Peyer's patch (tissue), 4 donors: Measurements from ENCODE around the gene XIRP2. TPM values are rescaled to one million over a fixed set of nuclear protein-coding genes. Genes with fewer than 3 reads are reported as not detected.

Experiments used
- DNase-seq, 3 donors: peaks; one replicate each; pipeline ENCODE4 v3.0.0-alpha.2; 2017 to 2019
- H3K27ac ChIP-seq, 4 donors: fragments of 200-600 bp; sonication (generic); one replicate each; pipeline ENCODE4 v1.5.1; 2016 to 2019
- H3K27me3 ChIP-seq, 2 donors: fragments of 200-600 bp; sonication (generic); one replicate each; pipeline ENCODE4 v1.5.1; 2019
- H3K36me3 ChIP-seq, 3 donors: fragments of 200-600 bp; sonication (generic); one replicate each; pipeline ENCODE4 v1.5.1; 2016 to 2019
- H3K4me1 ChIP-seq, 4 donors: fragments of 200-600 bp; sonication (generic); one replicate each; pipeline ENCODE4 v1.5.1; 2016 to 2019
- H3K4me3 ChIP-seq, 4 donors: fragments of 200-600 bp; sonication (generic); 1 replicate in 3 of 4; 2 replicates in 1 of 4; pipeline ENCODE4 v1.5.1; 2016 to 2019; ENCODE audit warnings: mild to moderate bottlenecking in 1 of 4
- H3K9me3 ChIP-seq, 4 donors: fragments of 200-600 bp; sonication (generic); one replicate each; pipeline ENCODE4 v1.5.1; 2016 to 2019; ENCODE audit warnings: mild to moderate bottlenecking in 1 of 4
- POLR2A ChIP-seq, 2 donors: fragments of 450-650 bp; IDR thresholded peaks; one replicate each; pipeline ENCODE4 v1.5.1; 2017; ENCODE audit warnings: antibody characterized with exemption in 2 of 2, mild to moderate bottlenecking in 2 of 2, moderate library complexity in 2 of 2
- total RNA-seq, 4 donors: library from RNA; depleted of rRNA; stranded (reverse); fragments of >200 nt; gene quantifications; one replicate each; pipeline ENCODE4 v1.1.0, GENCODE V29; 2016
- TF ChIP-seq, protein P1 (sequence below), 6 experiments: fragments of 450-650 bp in 4 of 6; fragments of 200-600 bp in 2 of 6; sonication (generic) in 1 of 6; IDR thresholded peaks; one replicate each; pipeline ENCODE4 v1.5.1; 2017 to 2019; ENCODE audit warnings: antibody characterized with exemption in 6 of 6, mild to moderate bottlenecking in 3 of 6, moderate library complexity in 1 of 6

Gene XIRP2
- total RNA-seq, 4 donors from 2014 or later = not detected

DNA sequence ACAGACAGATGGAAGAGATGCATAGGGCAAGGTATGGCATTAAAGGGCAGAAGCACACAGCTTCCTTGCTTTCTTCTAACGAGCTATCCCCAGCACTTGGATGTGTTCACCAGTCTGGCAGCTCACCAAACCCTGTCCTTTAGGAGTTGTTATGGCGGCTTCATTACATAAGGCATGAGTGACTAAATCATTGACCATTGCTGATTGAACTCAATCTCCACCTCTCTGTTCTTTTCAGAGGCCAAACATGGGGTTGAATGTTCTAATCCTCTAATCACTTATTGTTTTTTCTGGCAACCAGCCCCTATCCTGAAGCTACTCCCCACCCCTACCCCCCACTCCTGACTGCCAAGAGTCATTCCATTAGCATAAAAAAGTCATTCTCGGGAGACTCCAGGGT lies 301.8 kb downstream of the XIRP2 start:
- Histone ChIP-seq H3K36me3 (no peaks in the 10 kb centered on the region), H3K27ac (no peak overlapping the region), H3K27me3 (no peaks in the 10 kb centered on the region), H3K4me3 (no peak overlapping the region), H3K9me3 (no peaks in the 10 kb centered on the region), H3K4me1 (no peaks in the 10 kb centered on the region)
- TF ChIP-seq, protein P1, sequence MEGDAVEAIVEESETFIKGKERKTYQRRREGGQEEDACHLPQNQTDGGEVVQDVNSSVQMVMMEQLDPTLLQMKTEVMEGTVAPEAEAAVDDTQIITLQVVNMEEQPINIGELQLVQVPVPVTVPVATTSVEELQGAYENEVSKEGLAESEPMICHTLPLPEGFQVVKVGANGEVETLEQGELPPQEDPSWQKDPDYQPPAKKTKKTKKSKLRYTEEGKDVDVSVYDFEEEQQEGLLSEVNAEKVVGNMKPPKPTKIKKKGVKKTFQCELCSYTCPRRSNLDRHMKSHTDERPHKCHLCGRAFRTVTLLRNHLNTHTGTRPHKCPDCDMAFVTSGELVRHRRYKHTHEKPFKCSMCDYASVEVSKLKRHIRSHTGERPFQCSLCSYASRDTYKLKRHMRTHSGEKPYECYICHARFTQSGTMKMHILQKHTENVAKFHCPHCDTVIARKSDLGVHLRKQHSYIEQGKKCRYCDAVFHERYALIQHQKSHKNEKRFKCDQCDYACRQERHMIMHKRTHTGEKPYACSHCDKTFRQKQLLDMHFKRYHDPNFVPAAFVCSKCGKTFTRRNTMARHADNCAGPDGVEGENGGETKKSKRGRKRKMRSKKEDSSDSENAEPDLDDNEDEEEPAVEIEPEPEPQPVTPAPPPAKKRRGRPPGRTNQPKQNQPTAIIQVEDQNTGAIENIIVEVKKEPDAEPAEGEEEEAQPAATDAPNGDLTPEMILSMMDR (IDR thresholded peaks at IDR 0.05) = no peak
- TF ChIP-seq POLR2A (IDR thresholded peaks at IDR 0.05) = no peak
- DNase-seq = no peak

DNA sequence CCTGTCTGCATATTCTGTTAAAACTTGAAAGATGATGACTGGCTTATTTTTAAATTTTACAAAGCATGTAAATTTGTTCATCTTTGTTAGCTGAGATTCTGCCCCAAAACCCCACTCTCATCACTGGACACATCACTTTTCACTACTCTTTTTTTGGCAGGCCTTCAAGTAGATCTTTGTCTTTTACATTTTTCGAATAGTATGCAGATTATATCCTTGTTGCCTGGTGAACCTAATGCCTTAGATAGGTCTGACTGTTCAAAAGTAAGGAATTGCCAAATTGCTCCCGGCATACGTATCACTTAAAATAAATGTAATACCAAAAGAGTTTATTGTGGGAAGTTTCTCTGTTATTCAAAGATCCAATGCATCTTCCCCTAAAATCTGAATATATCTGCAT lies 303.3 kb downstream of the XIRP2 start:
- Histone ChIP-seq H3K36me3 (no peaks in the 10 kb centered on the region), H3K4me1 (peaks cover 0 to 3% (median 0%) of the 10 kb centered on the region in 4 donors), H3K4me3 (no peak overlapping the region), H3K27ac (no peak overlapping the region), H3K9me3 (no peaks in the 10 kb centered on the region), H3K27me3 (no peaks in the 10 kb centered on the region)
- DNase-seq = no peak
- TF ChIP-seq, protein P1 (IDR thresholded peaks at IDR 0.05) = no peak
- TF ChIP-seq POLR2A (IDR thresholded peaks at IDR 0.05) = no peak

DNA sequence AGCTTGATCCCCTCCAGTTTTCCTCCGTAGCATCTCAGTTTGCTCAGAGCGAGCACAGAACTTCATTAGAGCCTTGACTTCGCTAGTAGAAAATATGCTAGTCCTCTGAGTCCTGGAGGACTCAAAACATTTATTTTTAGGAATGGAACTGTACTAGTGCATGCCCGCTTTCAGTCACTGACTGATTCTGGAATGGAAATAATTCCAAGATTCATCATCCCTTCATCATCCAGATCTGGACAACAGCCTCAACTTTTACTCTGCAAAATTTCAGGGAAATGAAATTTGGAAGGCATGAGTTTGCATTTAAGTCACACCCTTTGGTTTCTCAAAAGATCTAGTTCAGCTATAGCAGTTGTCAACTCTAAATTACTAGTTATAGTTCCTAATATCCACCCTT lies 304.6 kb downstream of the XIRP2 start:
- TF ChIP-seq, protein P1 (IDR thresholded peaks at IDR 0.05) = no peak
- no peak for TF ChIP-seq POLR2A (IDR thresholded peaks at IDR 0.05)
- Histone ChIP-seq H3K4me1 (peaks cover 0 to 7% (median 0%) of the 10 kb centered on the region in 4 donors), H3K9me3 (no peaks in the 10 kb centered on the region), H3K36me3 (no peaks in the 10 kb centered on the region), H3K27ac (no peak overlapping the region), H3K4me3 (no peak overlapping the region), H3K27me3 (no peaks in the 10 kb centered on the region)
- no peak for DNase-seq

DNA sequence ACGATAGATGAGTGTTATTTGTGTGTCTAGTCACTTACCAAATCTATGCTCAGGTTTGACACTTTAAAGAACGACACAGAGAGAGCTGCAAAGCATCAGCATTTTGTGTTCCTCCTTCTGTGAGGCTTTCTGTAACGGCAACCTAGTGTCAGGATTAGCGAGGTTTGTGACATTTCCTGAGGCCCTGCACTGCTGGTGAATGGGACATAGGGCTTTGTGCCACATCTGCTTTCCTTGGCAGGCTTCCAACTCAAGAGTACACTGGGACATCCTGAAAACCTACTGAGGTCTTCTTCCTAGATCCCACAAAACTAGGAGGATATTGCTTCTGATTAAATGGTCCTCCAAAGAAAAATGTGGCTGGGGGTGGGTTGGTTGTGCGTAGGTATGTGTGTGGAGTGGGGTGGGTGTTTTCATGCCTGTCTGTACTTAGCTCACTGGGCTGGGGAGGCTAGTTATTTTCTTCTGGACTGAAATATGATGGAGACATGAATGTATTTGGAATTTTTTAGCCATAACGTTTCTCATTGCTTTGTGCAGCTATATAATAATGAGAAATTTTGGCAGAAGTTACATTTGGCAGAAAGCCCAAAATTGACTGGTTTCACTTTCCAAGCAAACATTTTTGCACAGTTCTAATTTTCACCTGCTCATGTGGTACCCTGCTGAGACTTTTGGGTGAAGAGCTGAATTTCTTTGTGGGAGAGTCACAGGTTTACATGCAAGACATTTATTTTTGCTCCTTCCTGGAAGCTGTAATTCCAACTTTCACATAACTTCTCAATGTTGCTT lies 308.4 kb downstream of the XIRP2 start:
- Histone ChIP-seq H3K4me1 (peaks cover 0 to 7% (median 0%) of the 10 kb centered on the region in 4 donors), H3K36me3 (no peaks in the 10 kb centered on the region), H3K27ac (no peak overlapping the region), H3K9me3 (no peaks in the 10 kb centered on the region), H3K4me3 (no peak overlapping the region), H3K27me3 (no peaks in the 10 kb centered on the region)
- no peak for TF ChIP-seq POLR2A (IDR thresholded peaks at IDR 0.05)
- TF ChIP-seq, protein P1 (IDR thresholded peaks at IDR 0.05) = no peak
- DNase-seq = no peak

DNA sequence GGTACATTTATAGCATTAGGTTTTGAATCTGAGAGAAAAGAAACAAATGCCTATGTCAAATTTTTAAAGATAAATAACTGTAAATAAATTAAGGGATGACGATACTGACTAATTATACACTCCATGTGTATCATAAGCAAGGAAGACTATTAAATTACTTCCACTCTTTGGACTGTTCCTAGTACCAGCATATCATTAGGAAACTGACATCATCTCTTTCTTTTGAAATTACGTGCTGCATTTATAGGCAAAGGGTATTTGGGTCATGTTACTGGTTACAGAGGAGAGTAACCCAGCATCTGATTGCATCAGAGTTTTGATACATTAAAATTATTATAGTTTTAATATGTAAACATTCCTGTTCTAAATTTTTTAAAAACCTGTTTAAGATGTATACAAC lies 309.7 kb downstream of the XIRP2 start:
- no peaks in the 10 kb centered on the region for H3K27me3 ChIP-seq
- H3K36me3 ChIP-seq = no peaks in the 10 kb centered on the region
- no peaks in the 10 kb centered on the region for H3K9me3 ChIP-seq
- H3K4me1 ChIP-seq = peaks cover 0 to 7% (median 0%) of the 10 kb centered on the region in 4 donors
- no peak overlapping the region for H3K27ac ChIP-seq
- H3K4me3 ChIP-seq = no peak overlapping the region
- DNase-seq = no peak
- TF ChIP-seq POLR2A (IDR thresholded peaks at IDR 0.05) = no peak
- TF ChIP-seq, protein P1 (IDR thresholded peaks at IDR 0.05) = no peak
